Gastrocnemius medialis (tissue), 4 donors: ENCODE measurements around the gene BAMBI. TPM values are rescaled to one million over a fixed set of nuclear protein-coding genes. Genes with fewer than 3 reads are reported as not detected.
A peak's percentile ranks its signal among the peaks of the same experiment; 100 is the strongest.

Source experiments
- ATAC-seq, 2 donors: fragments of 150-250 bp; one replicate each; pipeline ENCODE4 v1.9.1; 2016
- DNase-seq, 2 donors: peaks; one replicate each; pipeline ENCODE4 v3.0.0-alpha.2; 2019
- H3K27ac ChIP-seq, 4 donors: fragments of 200-600 bp; sonication (generic); 1 replicate in 1 of 4; 2 replicates in 3 of 4; pipeline ENCODE4 v1.5.1; 2016 to 2018; ENCODE audit warnings: mild to moderate bottlenecking in 2 of 4, moderate library complexity in 1 of 4
- H3K27me3 ChIP-seq, 3 donors: fragments of 200-600 bp; sonication (generic) in 2 of 3; 1 replicate in 1 of 3; 2 replicates in 2 of 3; pipeline versions ENCODE4 v1.5.1 to v1.6.0; 2016 to 2019; ENCODE audit warnings: mild to moderate bottlenecking in 1 of 3, moderate library complexity in 1 of 3
- H3K36me3 ChIP-seq, 2 donors: fragments of 200-600 bp; sonication (generic) in 1 of 2; one replicate each; pipeline ENCODE4 v1.5.1; 2017 to 2018
- H3K4me1 ChIP-seq, 2 donors: fragments of 200-600 bp; sonication (generic) in 1 of 2; one replicate each; pipeline ENCODE4 v1.5.1; 2016 to 2017; ENCODE audit warnings: mild to moderate bottlenecking in 2 of 2
- H3K4me3 ChIP-seq, 4 donors: fragments of 200-600 bp; sonication (generic) in 3 of 4; 1 replicate in 1 of 4; 2 replicates in 3 of 4; pipeline ENCODE4 v1.5.1; 2016 to 2019; ENCODE audit warnings: mild to moderate bottlenecking in 2 of 4
- H3K9me3 ChIP-seq, 3 donors: fragments of 200-600 bp; sonication (generic) in 2 of 3; 1 replicate in 1 of 3; 2 replicates in 2 of 3; pipeline ENCODE4 v1.5.1; 2016 to 2019
- POLR2A ChIP-seq, 2 donors: fragments of 450-650 bp; IDR thresholded peaks; one replicate each; pipeline ENCODE4 v1.6.1; 2017; ENCODE audit warnings: antibody characterized with exemption in 2 of 2, mild to moderate bottlenecking in 2 of 2, moderate library complexity in 2 of 2
- in situ Hi-C, 4 donors: fragments of 200-750 bp; cut with MboI; loops; one replicate each; pipeline versions ENCODE4 v1.15.0 to v1.8.0; 2017; ENCODE audit warnings: low sequenced_read_pairs in 4 of 4
- intact Hi-C: fragments of 100-400 bp; cut with DNase I; formaldehyde crosslinking; loops from one replicate; pipeline ENCODE4 v1.15.1; 2023; ENCODE audit warnings: low total_unique reads
- total RNA-seq, 4 donors: library from RNA; depleted of rRNA; stranded (reverse); fragments of >200 nt; gene quantifications; one replicate each; pipeline versions ENCODE4 v1.1.0 to v1.2.3, GENCODE V29; 2016
- TF ChIP-seq, protein P1 (sequence below), 5 experiments: fragments of 450-650 bp in 3 of 5; fragments of 200-600 bp in 2 of 5; sonication (generic) in 2 of 5; IDR thresholded peaks in 4 of 5; conservative IDR thresholded peaks in 1 of 5; 1 replicate in 4 of 5; 2 replicates in 1 of 5; pipeline ENCODE4 v1.5.1; 2016 to 2019; ENCODE audit warnings: antibody characterized with exemption in 5 of 5, mild to moderate bottlenecking in 3 of 5, moderate library complexity in 3 of 5

BAMBI gene
- total RNA-seq, 4 donors from 2014 or later = 0.31 to 1.8 (median 0.82) TPM; not detected in 1

GRCh38 chr10:28717656-28718201 lies 40.4 kb downstream of the BAMBI start:
- intact Hi-C loops = no loop called here
- H3K36me3 ChIP-seq = no peaks in the 10 kb centered on the region
- no peak overlapping the region for H3K4me3 ChIP-seq
- peaks cover 0 to 3% (median 0%) of the 10 kb centered on the region in 3 donors for H3K27me3 ChIP-seq
- H3K4me1 ChIP-seq = peaks cover 0 to 10% of the 10 kb centered on the region in 2 donors
- no peak for TF ChIP-seq POLR2A (IDR thresholded peaks at IDR 0.05)
- TF ChIP-seq, protein P1, sequence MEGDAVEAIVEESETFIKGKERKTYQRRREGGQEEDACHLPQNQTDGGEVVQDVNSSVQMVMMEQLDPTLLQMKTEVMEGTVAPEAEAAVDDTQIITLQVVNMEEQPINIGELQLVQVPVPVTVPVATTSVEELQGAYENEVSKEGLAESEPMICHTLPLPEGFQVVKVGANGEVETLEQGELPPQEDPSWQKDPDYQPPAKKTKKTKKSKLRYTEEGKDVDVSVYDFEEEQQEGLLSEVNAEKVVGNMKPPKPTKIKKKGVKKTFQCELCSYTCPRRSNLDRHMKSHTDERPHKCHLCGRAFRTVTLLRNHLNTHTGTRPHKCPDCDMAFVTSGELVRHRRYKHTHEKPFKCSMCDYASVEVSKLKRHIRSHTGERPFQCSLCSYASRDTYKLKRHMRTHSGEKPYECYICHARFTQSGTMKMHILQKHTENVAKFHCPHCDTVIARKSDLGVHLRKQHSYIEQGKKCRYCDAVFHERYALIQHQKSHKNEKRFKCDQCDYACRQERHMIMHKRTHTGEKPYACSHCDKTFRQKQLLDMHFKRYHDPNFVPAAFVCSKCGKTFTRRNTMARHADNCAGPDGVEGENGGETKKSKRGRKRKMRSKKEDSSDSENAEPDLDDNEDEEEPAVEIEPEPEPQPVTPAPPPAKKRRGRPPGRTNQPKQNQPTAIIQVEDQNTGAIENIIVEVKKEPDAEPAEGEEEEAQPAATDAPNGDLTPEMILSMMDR (IDR thresholded peaks at IDR 0.05 in 4 of 5, conservative IDR thresholded peaks at IDR 0.05 in 1 of 5) = no peak
- DNase-seq (no peak), ATAC-seq (no peak)
- H3K27ac ChIP-seq = no peak overlapping the region
- in situ Hi-C loops = no loop called here
- no peaks in the 10 kb centered on the region for H3K9me3 ChIP-seq

DNA sequence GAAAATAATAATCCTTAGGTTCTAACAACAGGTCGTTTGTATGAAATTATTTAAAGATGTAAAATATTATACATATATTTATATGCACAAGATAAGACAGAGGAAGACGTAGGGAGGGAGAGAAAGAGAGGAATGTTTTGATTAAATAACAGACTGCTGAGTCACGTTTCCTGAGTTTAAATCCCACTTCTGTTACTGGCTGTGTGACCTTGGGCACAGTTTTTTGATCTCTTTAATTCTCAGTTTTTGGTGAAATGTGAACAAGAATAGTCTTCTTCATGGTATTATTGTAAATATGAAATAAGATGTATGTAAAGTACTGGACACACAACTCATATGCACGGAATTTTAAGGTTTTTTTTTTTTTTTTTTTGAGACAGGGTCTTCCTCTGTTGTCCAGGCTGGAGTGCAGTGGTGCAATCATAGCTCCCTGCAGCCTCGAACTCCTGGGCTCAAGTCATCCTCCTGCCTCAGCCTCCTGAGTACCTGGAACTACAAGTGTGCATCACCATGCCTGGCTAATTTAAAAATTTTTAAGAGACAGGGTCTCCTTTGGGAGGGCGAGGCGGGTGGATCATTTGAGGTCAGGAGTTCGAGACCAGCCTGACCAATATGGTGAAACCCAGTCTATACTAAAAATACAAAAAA lies 42.6 kb downstream of the BAMBI start:
- Histone ChIP-seq H3K9me3 (no peaks in the 10 kb centered on the region), H3K27ac (no peak overlapping the region), H3K36me3 (no peaks in the 10 kb centered on the region), H3K4me1 (peaks cover 0 to 10% of the 10 kb centered on the region in 2 donors), H3K4me3 (no peak overlapping the region), H3K27me3 (peaks cover 0 to 3% (median 0%) of the 10 kb centered on the region in 3 donors)
- TF ChIP-seq, protein P1 (IDR thresholded peaks at IDR 0.05 in 4 of 5, conservative IDR thresholded peaks at IDR 0.05 in 1 of 5) = no peak
- no peak for TF ChIP-seq POLR2A (IDR thresholded peaks at IDR 0.05)
- intact Hi-C loops (no loop called here), in situ Hi-C loops (no loop called here)
- ATAC-seq (no peak), DNase-seq (no peak)

DNA sequence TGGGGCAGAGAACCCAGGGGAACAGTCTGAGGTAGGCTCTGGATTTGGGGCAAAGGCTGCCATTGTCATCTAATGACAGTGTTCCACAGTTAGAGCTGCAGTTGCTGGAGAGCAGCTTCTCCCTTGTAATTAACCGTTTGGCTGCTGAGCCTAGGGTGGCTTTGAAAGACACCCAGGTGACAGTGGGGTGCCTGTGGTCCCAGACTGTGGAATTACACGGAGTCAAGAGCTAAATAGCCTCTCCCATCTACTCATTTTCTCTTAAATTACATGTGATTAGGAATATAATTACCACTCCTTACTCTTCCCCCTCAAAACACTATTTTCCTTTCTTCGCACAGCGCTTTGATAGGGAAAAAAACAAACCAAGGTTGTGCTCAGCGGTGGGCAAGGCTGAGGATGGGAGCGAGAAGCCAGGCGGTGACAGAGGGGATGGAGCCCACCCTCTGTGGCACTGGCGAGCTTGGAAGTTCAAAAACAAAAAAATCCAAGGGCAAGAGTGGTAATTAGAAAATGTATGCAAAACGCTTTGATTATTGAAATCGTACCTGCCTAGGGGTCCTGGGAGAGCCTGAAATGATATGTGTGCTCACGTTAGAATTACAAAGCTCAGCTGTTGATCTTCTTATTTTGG lies 44.1 kb downstream of the BAMBI start:
- Histone ChIP-seq H3K4me3 (peak overlapping the region; percentile 37 to 56 (median 54)), H3K36me3 (no peaks in the 10 kb centered on the region), H3K9me3 (no peaks in the 10 kb centered on the region), H3K4me1 (peaks cover 0 to 10% of the 10 kb centered on the region in 2 donors), H3K27me3 (peaks cover 0 to 3% (median 0%) of the 10 kb centered on the region in 3 donors), H3K27ac (no peak overlapping the region)
- ATAC-seq = no peak
- DNase-seq = no peak
- TF ChIP-seq, protein P1 (IDR thresholded peaks at IDR 0.05 in 4 of 5, conservative IDR thresholded peaks at IDR 0.05 in 1 of 5) = no peak
- no peak for TF ChIP-seq POLR2A (IDR thresholded peaks at IDR 0.05)
- intact Hi-C loops = no loop called here
- in situ Hi-C loops = no loop called here

DNA sequence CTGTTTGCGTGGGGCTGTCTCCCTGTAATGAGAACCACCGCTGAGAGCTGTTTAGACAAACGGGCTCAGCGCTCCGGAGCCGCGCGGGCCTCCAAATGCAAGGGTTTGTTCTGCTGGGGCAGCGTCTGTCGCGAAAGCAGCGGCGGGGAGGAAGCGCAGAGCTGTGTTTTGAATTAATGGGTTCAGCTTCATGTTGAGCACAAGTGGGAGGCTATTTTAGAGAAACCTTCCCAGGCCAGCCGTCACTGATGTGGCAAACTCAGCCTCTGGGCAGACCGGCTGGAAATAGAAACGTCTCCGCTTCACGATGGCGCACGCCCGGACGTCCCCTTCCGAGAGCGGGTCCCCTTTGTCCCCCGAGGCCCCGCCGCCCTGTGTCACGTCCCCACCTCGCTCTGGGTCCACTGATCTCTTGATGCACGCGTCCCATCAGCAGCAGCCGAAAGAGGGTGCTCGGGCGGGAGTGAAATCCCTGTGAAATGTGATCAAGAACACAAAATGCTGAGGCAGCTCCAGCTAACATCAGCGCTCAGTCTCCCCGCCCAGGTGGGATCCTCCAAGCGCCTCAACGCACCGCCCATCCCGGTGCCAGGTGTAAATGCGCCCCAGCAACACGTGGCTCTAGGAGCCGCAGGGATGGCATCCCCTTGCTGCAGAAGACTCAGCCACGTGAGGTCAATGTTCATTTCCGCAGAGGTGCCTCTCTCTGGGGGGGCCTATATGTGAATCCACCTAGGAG lies 44.9 kb downstream of the BAMBI start:
- peak overlapping the region; percentile 37 to 56 (median 54) for H3K4me3 ChIP-seq
- H3K27me3 ChIP-seq = peaks cover 0 to 3% (median 0%) of the 10 kb centered on the region in 3 donors
- ATAC-seq = no peak
- H3K4me1 ChIP-seq = peaks cover 0 to 10% of the 10 kb centered on the region in 2 donors
- DNase-seq = no peak
- intact Hi-C loops (no loop called here), in situ Hi-C loops (no loop called here)
- no peaks in the 10 kb centered on the region for H3K9me3 ChIP-seq
- no peak for TF ChIP-seq POLR2A (IDR thresholded peaks at IDR 0.05)
- TF ChIP-seq, protein P1 (IDR thresholded peaks at IDR 0.05 in 4 of 5, conservative IDR thresholded peaks at IDR 0.05 in 1 of 5) = no peak
- H3K27ac ChIP-seq = no peak overlapping the region
- H3K36me3 ChIP-seq = no peaks in the 10 kb centered on the region
